KMS-11 (cell line): ENCODE measurements around the gene USF2.

Source experiments
- H2AFZ ChIP-seq: fragments of 200-600 bp; sonication (generic); 2 replicates; pipeline ENCODE4 v1.6.1; 2016; ENCODE audit warnings: antibody characterized with exemption, mixed run types, low read depth
- H3K27ac ChIP-seq: fragments of 200-600 bp; sonication (generic); 2 replicates; pipeline ENCODE4 v1.6.1; 2016; ENCODE audit warnings: mild to moderate bottlenecking, mixed run types
- H3K27me3 ChIP-seq: fragments of 200-600 bp; sonication (generic); 2 replicates; pipeline ENCODE4 v1.6.1; 2017; ENCODE audit warnings: mild to moderate bottlenecking, low read depth, mixed run types, moderate library complexity; ENCODE audit not compliant: insufficient read depth
- H3K36me3 ChIP-seq: fragments of 200-600 bp; sonication (generic); 2 replicates; pipeline ENCODE4 v1.6.1; 2017; ENCODE audit warnings: mild to moderate bottlenecking, mixed run types; ENCODE audit not compliant: insufficient read depth
- H3K4me1 ChIP-seq: fragments of 200-600 bp; sonication (generic); 2 replicates; pipeline ENCODE4 v1.6.1; 2016; ENCODE audit warnings: mild to moderate bottlenecking, low read depth, mixed run types; ENCODE audit not compliant: poor library complexity, severe bottlenecking
- H3K4me2 ChIP-seq: fragments of 200-600 bp; sonication (generic); 2 replicates; pipeline ENCODE4 v1.7.0; 2016; ENCODE audit warnings: mild to moderate bottlenecking, mixed run types
- H3K4me3 ChIP-seq: fragments of 200-600 bp; sonication (generic); IDR thresholded peaks from 2 replicates; pipeline ENCODE4 v1.6.1; 2017; ENCODE audit warnings: low read depth, low read length, mixed read lengths; ENCODE audit not compliant: insufficient read depth
- H3K79me2 ChIP-seq: fragments of 200-600 bp; sonication (generic); 2 replicates; pipeline ENCODE4 v1.6.1; 2016; ENCODE audit warnings: low read depth, mixed run types; ENCODE audit not compliant: insufficient read depth
- H3K9ac ChIP-seq: fragments of 200-600 bp; sonication (generic); 2 replicates; pipeline ENCODE4 v1.6.1; 2016; ENCODE audit warnings: mild to moderate bottlenecking, mixed run types
- H4K20me1 ChIP-seq: fragments of 200-600 bp; sonication (generic); 2 replicates; pipeline ENCODE4 v1.6.1; 2016; ENCODE audit warnings: mild to moderate bottlenecking, mixed run types; ENCODE audit not compliant: insufficient read depth
- TF ChIP-seq, protein P1 (sequence below): fragments of 200-600 bp; sonication (generic); conservative IDR thresholded peaks from 2 replicates; pipeline ENCODE4 v1.6.1; 2017; ENCODE audit warnings: low read depth, mild to moderate bottlenecking, antibody characterized with exemption, low read length, moderate library complexity, mixed read lengths

The USF2 gene

DNA sequence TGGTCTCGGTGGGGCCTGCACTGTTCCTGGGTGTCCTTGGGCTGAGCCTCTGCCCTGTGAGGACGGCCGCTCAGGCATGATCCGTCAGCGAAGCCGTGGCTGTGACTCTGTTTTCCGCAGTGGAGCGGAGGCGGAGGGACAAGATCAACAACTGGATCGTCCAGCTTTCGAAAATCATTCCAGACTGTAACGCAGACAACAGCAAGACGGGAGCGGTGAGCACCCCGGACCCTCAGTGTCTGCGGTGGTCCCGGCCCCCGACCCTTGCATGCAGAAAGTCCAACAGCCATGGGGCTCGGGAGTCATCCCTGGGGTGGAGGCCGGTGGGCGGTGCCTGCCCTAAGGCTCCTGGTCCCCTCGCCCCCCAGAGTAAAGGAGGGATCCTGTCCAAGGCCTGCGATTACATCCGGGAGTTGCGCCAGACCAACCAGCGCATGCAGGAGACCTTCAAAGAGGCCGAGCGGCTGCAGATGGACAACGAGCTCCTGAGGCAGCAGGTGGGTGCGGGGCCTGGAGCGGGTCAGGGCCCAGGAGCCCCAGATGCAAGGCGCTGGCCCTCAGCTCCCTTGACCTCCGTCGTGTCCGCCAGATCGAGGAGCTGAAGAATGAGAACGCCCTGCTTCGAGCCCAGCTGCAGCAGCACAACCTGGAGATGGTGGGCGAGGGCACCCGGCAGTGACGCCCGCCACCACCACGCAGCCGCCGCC is 10.0 kb downstream of the USF2 start:
- no peaks in the 10 kb centered on the region for H3K4me1 ChIP-seq
- H4K20me1 ChIP-seq = no peaks in the 10 kb centered on the region
- H3K4me2 ChIP-seq = no peak overlapping the region
- H3K27me3 ChIP-seq = no peaks in the 10 kb centered on the region; the same call in 1 of the 2 replicates
- no peak overlapping the region for H3K27ac ChIP-seq
- H3K9ac ChIP-seq = no peak overlapping the region
- H3K79me2 ChIP-seq = no peaks in the 10 kb centered on the region
- H2AFZ ChIP-seq = no peak overlapping the region
- H3K36me3 ChIP-seq = no peaks in the 10 kb centered on the region
- no peak overlapping the region for H3K4me3 ChIP-seq
- TF ChIP-seq, protein P1, sequence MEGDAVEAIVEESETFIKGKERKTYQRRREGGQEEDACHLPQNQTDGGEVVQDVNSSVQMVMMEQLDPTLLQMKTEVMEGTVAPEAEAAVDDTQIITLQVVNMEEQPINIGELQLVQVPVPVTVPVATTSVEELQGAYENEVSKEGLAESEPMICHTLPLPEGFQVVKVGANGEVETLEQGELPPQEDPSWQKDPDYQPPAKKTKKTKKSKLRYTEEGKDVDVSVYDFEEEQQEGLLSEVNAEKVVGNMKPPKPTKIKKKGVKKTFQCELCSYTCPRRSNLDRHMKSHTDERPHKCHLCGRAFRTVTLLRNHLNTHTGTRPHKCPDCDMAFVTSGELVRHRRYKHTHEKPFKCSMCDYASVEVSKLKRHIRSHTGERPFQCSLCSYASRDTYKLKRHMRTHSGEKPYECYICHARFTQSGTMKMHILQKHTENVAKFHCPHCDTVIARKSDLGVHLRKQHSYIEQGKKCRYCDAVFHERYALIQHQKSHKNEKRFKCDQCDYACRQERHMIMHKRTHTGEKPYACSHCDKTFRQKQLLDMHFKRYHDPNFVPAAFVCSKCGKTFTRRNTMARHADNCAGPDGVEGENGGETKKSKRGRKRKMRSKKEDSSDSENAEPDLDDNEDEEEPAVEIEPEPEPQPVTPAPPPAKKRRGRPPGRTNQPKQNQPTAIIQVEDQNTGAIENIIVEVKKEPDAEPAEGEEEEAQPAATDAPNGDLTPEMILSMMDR = no peak

DNA sequence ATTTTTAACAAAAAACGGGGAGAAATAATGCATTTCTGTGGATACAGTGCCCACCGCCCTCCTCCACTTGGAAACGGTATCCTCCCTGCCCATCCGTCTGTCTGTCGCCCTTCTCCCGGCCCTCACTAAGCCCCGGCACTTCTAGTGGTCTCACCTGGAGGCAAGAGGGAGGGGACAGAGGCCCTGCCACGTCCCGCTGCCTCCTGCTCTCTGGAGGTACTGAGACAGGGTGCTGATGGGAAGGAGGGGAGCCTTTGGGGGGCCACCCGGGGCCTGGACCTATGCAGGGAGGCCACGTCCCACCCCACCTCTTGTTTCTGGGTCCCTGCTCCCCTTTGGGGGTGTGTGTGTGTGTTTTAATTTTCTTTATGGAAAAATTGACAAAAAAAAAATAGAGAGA is 10.6 kb downstream of the USF2 start:
- H3K4me2 ChIP-seq = no peak overlapping the region
- no peaks in the 10 kb centered on the region for H3K79me2 ChIP-seq

DNA sequence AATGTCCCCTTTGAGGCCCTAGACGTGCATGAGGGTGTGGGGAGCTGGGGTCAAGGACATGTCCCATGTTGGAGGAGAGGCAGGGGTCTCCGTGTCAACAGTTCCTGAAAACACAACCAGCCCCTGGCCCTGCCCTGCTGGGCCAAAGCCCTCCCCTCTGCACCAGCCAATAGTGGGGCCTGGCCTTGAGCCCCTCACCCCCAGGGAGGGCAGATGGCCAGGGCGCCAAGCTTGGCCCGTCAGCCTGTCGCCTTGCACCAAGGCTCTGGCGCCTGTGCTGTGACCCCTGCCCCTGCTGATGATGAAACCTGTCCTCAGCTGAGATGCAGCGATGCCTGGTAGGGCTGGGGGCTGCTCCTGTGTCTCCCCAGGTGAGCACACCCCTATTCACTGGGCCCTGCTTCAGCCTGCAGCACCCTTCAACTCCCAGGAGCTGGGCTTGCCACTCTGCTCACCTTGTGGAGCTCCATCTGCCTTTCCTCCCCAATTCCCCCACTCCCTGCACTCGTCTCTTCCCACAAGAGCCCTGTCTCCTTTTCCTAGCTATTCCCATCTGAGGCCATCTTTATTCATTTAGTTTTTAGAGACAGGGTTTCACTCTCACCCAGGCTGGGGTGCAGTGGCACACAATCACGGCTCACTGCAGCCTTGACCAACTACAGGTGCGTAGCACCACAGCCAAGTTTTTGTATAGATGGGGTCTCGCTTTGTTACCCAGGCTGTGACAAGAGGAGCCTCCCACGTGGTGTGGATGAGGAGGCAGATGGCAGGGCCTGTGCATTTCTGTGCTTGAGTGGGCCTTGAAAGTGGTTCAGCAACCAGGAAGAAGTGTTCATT is 11.4 kb downstream of the USF2 start:
- TF ChIP-seq, protein P1 = no peak
- no peak overlapping the region for H3K9ac ChIP-seq
- peaks cover 5% of the 10 kb centered on the region; the same call in 1 of the 2 replicates for H3K27me3 ChIP-seq
- H3K79me2 ChIP-seq = no peaks in the 10 kb centered on the region
- no peak overlapping the region for H3K4me3 ChIP-seq
- no peaks in the 10 kb centered on the region for H3K36me3 ChIP-seq
- no peaks in the 10 kb centered on the region for H3K4me1 ChIP-seq
- H4K20me1 ChIP-seq = no peaks in the 10 kb centered on the region
- no peak overlapping the region for H2AFZ ChIP-seq
- no peak overlapping the region for H3K4me2 ChIP-seq
- H3K27ac ChIP-seq = no peak overlapping the region

More for the DNA sequence above, 10.6 kb downstream of the USF2 start:
- H3K27me3 ChIP-seq = no peaks in the 10 kb centered on the region; the same call in 1 of the 2 replicates
- no peaks in the 10 kb centered on the region for H3K4me1 ChIP-seq
- no peak overlapping the region for H2AFZ ChIP-seq
- H4K20me1 ChIP-seq = no peaks in the 10 kb centered on the region
- TF ChIP-seq, protein P1 = no peak
- H3K27ac ChIP-seq = no peak overlapping the region
- no peak overlapping the region for H3K9ac ChIP-seq
- H3K4me3 ChIP-seq = no peak overlapping the region
- H3K36me3 ChIP-seq = no peaks in the 10 kb centered on the region

DNA sequence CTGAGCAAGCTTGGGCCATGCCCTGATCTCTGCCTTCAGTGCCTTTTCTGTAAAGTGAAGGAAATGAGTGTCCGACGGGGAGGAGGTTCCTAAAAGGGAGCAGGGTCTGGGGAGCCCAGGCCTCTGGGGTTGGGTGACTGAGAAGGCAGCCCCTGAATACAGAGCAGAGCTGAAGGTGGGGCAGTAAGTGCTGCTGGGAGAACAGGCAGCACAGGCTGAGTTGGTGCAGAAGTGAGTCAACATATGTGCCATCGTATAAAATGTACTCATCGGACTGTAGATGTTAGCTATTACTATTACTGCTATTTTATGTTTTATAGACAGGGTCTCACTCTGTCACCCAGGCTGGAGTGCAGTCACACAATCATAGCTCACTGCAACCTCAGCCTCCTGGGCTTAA is 12.5 kb downstream of the USF2 start:
- Histone ChIP-seq H3K36me3 (no peaks in the 10 kb centered on the region), H2AFZ (no peak overlapping the region), H3K79me2 (no peaks in the 10 kb centered on the region), H3K27ac (no peak overlapping the region), H3K9ac (no peak overlapping the region), H3K4me3 (no peak overlapping the region), H3K4me1 (no peaks in the 10 kb centered on the region), H3K27me3 (peaks cover 7% of the 10 kb centered on the region; the same call in 1 of the 2 replicates), H4K20me1 (no peaks in the 10 kb centered on the region), H3K4me2 (no peak overlapping the region)
- TF ChIP-seq, protein P1 = no peak
